Measurements from ENCODE around the gene AHCYL2.
A peak's percentile ranks its signal among the peaks of the same experiment; 100 is the strongest.

AHCYL2 gene

GRCh38 chr7:129292861-129293260 is 68.0 kb downstream of the AHCYL2 start:
- TF ChIP-seq CTCF (IDR thresholded peaks at IDR 0.05; ENCODE audit: insufficient read depth, low read length, poor library complexity, severe bottlenecking), result no peak
- H3K4me3 ChIP-seq (ENCODE audit: insufficient read depth, low read length, poor library complexity, severe bottlenecking), result no peak overlapping the region
- H4K20me1 ChIP-seq (ENCODE audit: low read depth, low read length), result no peaks in the 10 kb centered on the region
- no peaks in the 10 kb centered on the region for H3K27me3 ChIP-seq (ENCODE audit: low read length)
- H3K4me2 ChIP-seq (ENCODE audit: low read depth, low read length, poor library complexity, severe bottlenecking), result no peak overlapping the region
- no peaks in the 10 kb centered on the region for H3K36me3 ChIP-seq (ENCODE audit: low read length)
- H3K79me2 ChIP-seq (ENCODE audit: insufficient read depth, low read length), result no peaks in the 10 kb centered on the region
- H3K9ac ChIP-seq (ENCODE audit: low read length), result no peak overlapping the region
- H3K27ac ChIP-seq (ENCODE audit: low read depth, low read length), result no peak overlapping the region
- H3F3A ChIP-seq (ENCODE audit: insufficient read depth), result no peaks in the 10 kb centered on the region
- no peaks in the 10 kb centered on the region for H3K9me3 ChIP-seq (ENCODE audit: insufficient read depth, low read length)
- H3K9me2 ChIP-seq (replicated peaks; ENCODE audit: insufficient read depth, low read length), result no peaks in the 10 kb centered on the region
- no peak overlapping the region for H2AFZ ChIP-seq (ENCODE audit: low read depth, low read length, severe bottlenecking)

- no peak overlapping the region for H3K4me2 ChIP-seq (ENCODE audit: low read depth, low read length, poor library complexity, severe bottlenecking)
- H3K27me3 ChIP-seq (ENCODE audit: low read length), result no peaks in the 10 kb centered on the region
- H3K36me3 ChIP-seq (ENCODE audit: low read length), result no peaks in the 10 kb centered on the region
- no peak overlapping the region for H2AFZ ChIP-seq (ENCODE audit: low read depth, low read length, severe bottlenecking)
- H3K9me2 ChIP-seq (replicated peaks; ENCODE audit: insufficient read depth, low read length), result no peaks in the 10 kb centered on the region
- H3K27ac ChIP-seq (ENCODE audit: low read depth, low read length), result no peak overlapping the region
- H3K9ac ChIP-seq (ENCODE audit: low read length), result no peak overlapping the region
- H3K9me3 ChIP-seq (ENCODE audit: insufficient read depth, low read length), result no peaks in the 10 kb centered on the region
- H3F3A ChIP-seq (ENCODE audit: insufficient read depth), result no peaks in the 10 kb centered on the region
- no peaks in the 10 kb centered on the region for H3K79me2 ChIP-seq (ENCODE audit: insufficient read depth, low read length)
- H4K20me1 ChIP-seq (ENCODE audit: low read depth, low read length), result no peaks in the 10 kb centered on the region
- H3K4me3 ChIP-seq (ENCODE audit: insufficient read depth, low read length, poor library complexity, severe bottlenecking), result no peak overlapping the region
- TF ChIP-seq EZH2phosphoT487 (conservative IDR thresholded peaks at IDR 0.05; ENCODE audit: low read length) (no peak), CTCF (IDR thresholded peaks at IDR 0.05; ENCODE audit: insufficient read depth, low read length, poor library complexity, severe bottlenecking) (no peak)
Observed at GRCh38 chr7:129295015-129295423, 70.2 kb downstream of the AHCYL2 start.

- Histone ChIP-seq H4K20me1 (ENCODE audit: low read depth, low read length) (no peaks in the 10 kb centered on the region), H2AFZ (ENCODE audit: low read depth, low read length, severe bottlenecking) (no peak overlapping the region), H3K27me3 (ENCODE audit: low read length) (no peaks in the 10 kb centered on the region), H3K36me3 (ENCODE audit: low read length) (no peaks in the 10 kb centered on the region), H3K4me3 (ENCODE audit: insufficient read depth, low read length, poor library complexity, severe bottlenecking) (no peak overlapping the region), H3K9me3 (ENCODE audit: insufficient read depth, low read length) (no peaks in the 10 kb centered on the region), H3F3A (ENCODE audit: insufficient read depth) (no peaks in the 10 kb centered on the region), H3K79me2 (ENCODE audit: insufficient read depth, low read length) (no peaks in the 10 kb centered on the region), H3K27ac (ENCODE audit: low read depth, low read length) (no peak overlapping the region), H3K4me2 (ENCODE audit: low read depth, low read length, poor library complexity, severe bottlenecking) (no peak overlapping the region), H3K9me2 (replicated peaks; ENCODE audit: insufficient read depth, low read length) (no peaks in the 10 kb centered on the region), H3K9ac (ENCODE audit: low read length) (no peak overlapping the region)
- TF ChIP-seq CTCF (IDR thresholded peaks at IDR 0.05; ENCODE audit: insufficient read depth, low read length, poor library complexity, severe bottlenecking) (peak; percentile 71), EZH2phosphoT487 (conservative IDR thresholded peaks at IDR 0.05; ENCODE audit: low read length) (no peak)
Observed at GRCh38 chr7:129298268-129298893, 73.6 kb downstream of the AHCYL2 start.

Measured in SU-DHL-6 (cell line).